Activated CD4-positive, alpha-beta memory T cell treated with anti-CD3 and anti-CD28 coated beads, Interleukin-2, amount 10 ng/mL, durations not matched to agents 7 days and 5 days (primary cell): Measurements from ENCODE around the gene TSACC. TPM values are rescaled to one million over a fixed set of nuclear protein-coding genes. Genes with fewer than 3 reads are reported as not detected.

Experiments
- CTCF ChIA-PET: fragments of 350-600 bp; sonication (Branson Sonifier 250); formaldehyde crosslinking; loops from one replicate; lab custom pipeline; 2021; ENCODE audit warnings: antibody characterized with exemption, inconsistent platforms; lab: Charles Lee
- POLR2A ChIA-PET: fragments of 350-600 bp; sonication (Branson Sonifier 250); formaldehyde crosslinking; loops from one replicate; lab custom pipeline; 2021; ENCODE audit warnings: antibody characterized with exemption; lab: Charles Lee
- DNase-seq: peaks from one replicate; pipeline ENCODE4 v3.0.0-alpha.2; 2020
- H3K27ac Mint-ChIP-seq: one replicate; pipeline ENCODE4 v1.8.0; 2021; ENCODE audit warnings: mild to moderate bottlenecking, mixed read lengths
- H3K27me3 Mint-ChIP-seq: one replicate; pipeline ENCODE4 v1.8.0; 2021; ENCODE audit warnings: mixed read lengths
- H3K36me3 Mint-ChIP-seq: one replicate; pipeline ENCODE4 v1.8.0; 2021; ENCODE audit warnings: low read depth, mixed read lengths
- H3K4me1 Mint-ChIP-seq: one replicate; pipeline ENCODE4 v1.8.0; 2021; ENCODE audit warnings: mixed read lengths
- H3K4me3 Mint-ChIP-seq: one replicate; pipeline ENCODE4 v1.8.0; 2021; ENCODE audit warnings: mild to moderate bottlenecking, mixed read lengths
- H3K9me3 Mint-ChIP-seq: one replicate; pipeline ENCODE4 v1.8.0; 2021; ENCODE audit warnings: mixed read lengths
- total RNA-seq, 2 experiments: library from RNA; stranded (reverse); gene quantifications; one replicate each; pipeline ENCODE4 v1.2.3, GENCODE V29; 2021

TSACC gene
- total RNA-seq, 2 experiments from 2014 or later: 0.65 TPM; not detected in 1

DNA sequence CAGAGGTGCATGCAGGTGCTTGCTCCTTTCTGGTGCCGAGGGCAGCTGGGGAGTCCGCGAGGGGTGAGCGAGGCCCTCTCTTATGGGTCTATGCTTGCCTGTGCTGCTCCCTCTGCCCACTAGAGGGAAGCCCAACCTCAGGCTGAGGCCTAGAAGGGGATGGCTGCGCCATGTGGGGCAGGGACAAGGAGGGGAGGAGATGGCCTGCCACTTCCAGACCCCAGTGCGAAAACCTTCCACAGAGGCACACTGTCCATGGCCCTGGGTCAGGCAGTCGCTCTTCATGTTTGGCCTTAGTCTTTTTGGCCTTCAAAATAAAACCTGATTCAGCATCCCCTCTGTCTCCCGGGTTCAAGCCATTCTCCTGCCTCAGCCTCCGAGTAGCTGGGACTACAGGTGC, 44.7 kb downstream of the TSACC start:
- Mint-ChIP-seq H3K9me3 (no peaks in the 10 kb centered on the region), H3K27ac (no peak overlapping the region), H3K27me3 (peaks cover 16% of the 10 kb centered on the region), H3K4me3 (no peak overlapping the region), H3K4me1 (peaks cover 4% of the 10 kb centered on the region), H3K36me3 (no peaks in the 10 kb centered on the region)
- ChIA-PET CTCF (interaction anchor here (1.1 to 5.9 kb wide), 3 partner anchors 15 to 65 kb away, joined by 3 to 330 read pairs (median 77); no protein-coding TSS in a partner anchor), POLR2A (no interaction called here)
- peak; percentile 61 for DNase-seq

DNA sequence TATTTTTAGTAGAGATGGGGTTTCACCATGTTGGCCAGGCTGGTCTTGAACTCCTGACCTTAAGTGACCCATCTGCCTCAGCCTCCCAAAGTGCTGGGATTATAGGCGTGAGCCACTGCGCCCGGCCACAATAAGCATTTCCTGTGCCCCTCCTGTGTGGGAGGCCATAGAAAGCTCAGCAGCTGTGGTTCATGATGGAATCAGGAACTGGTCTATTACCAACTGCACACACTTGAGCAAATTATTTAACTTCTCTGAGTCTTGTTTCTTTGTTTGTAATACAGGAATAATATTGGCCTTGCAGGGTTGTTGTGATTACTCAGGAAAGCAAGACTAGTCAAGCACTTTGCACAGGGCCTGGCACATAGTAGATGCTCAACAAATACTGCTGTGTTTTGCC, 45.7 kb downstream of the TSACC start:
- Mint-ChIP-seq H3K27me3 (peaks cover 22% of the 10 kb centered on the region), H3K9me3 (no peaks in the 10 kb centered on the region), H3K4me3 (no peak overlapping the region), H3K36me3 (no peaks in the 10 kb centered on the region), H3K4me1 (peaks cover 4% of the 10 kb centered on the region), H3K27ac (no peak overlapping the region)
- no peak for DNase-seq
- POLR2A ChIA-PET: no interaction called here
- CTCF ChIA-PET: interaction anchor here (0.9 to 5.9 kb wide), 7 partner anchors 10 to 274 kb away, joined by 3 to 330 read pairs (median 20); partner anchors contain the start of gene RHBG

DNA sequence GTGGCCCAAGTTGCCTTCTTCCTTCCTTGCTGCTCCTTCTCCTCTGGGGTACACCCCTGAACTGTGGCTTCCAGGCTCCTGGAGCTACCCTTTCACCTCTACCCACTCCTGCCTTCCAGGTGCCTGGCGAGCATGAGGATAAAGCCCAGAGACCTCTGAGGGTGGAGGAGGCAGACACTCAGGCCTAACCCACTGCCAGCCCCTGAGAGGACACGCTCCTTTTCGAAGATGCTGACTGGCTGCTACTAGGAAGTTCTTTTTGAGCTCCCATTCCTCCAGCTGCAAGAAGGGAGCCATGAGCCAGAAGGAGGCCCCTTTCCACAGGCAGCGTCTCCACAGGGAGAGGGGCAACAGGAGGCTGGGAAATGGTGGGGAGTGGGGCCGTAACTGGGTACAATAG, 46.3 kb downstream of the TSACC start:
- H3K27ac Mint-ChIP-seq: no peak overlapping the region
- H3K9me3 Mint-ChIP-seq: no peaks in the 10 kb centered on the region
- POLR2A ChIA-PET: interaction anchor here (1.9 kb wide), 1 partner anchor 61 kb away, joined by 29 read pairs; no protein-coding TSS in a partner anchor
- no peak for DNase-seq
- H3K4me1 Mint-ChIP-seq: peaks cover 4% of the 10 kb centered on the region
- peaks cover 28% of the 10 kb centered on the region for H3K27me3 Mint-ChIP-seq
- CTCF ChIA-PET: interaction anchor here (0.6 to 5.9 kb wide), 9 partner anchors 10 to 144 kb away, joined by 4 to 330 read pairs (median 17); partner anchors contain the start of gene RHBG
- no peak overlapping the region for H3K4me3 Mint-ChIP-seq
- no peaks in the 10 kb centered on the region for H3K36me3 Mint-ChIP-seq

DNA sequence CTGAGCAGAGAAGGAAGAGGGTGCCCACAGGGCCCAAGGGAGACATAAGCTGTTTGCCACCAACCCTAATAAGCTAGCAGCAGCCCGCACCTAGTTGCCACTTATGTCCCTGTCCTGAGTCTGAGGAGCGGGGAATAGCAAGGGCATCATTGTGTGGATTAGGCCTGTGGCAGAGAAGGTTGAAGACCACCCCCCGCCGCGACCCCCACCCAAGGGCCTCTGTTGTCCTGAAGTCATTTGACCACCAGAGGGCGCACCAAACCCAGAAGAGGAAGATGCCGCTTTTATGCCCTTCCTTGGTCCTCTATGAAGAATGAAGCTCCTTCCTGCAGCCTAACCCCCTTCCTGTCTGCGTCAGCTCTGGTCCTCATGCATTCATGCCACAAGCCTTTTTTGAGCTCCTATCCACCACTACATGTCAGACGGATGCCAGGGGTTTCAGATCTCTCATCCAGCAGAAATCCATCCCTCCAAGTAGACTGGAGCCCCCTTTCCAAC, 47.3 kb downstream of the TSACC start:
- H3K27me3 Mint-ChIP-seq: peaks cover 30% of the 10 kb centered on the region
- peak; percentile 78 for DNase-seq
- H3K9me3 Mint-ChIP-seq: no peaks in the 10 kb centered on the region
- H3K36me3 Mint-ChIP-seq: no peaks in the 10 kb centered on the region
- H3K4me3 Mint-ChIP-seq: no peak overlapping the region
- CTCF ChIA-PET: interaction anchor here (0.6 to 5.9 kb wide), 70 partner anchors 9 to 953 kb away, joined by 3 to 330 read pairs (median 5); partner anchors contain the start of genes CCT3, GPATCH4, IQGAP3 and MEF2D
- POLR2A ChIA-PET: interaction anchor here (0.9 to 2.0 kb wide), 7 partner anchors 34 to 116 kb away, joined by 3 to 29 read pairs (median 6); partner anchors contain the start of gene MEF2D
- peaks cover 4% of the 10 kb centered on the region for H3K4me1 Mint-ChIP-seq
- H3K27ac Mint-ChIP-seq: no peak overlapping the region

DNA sequence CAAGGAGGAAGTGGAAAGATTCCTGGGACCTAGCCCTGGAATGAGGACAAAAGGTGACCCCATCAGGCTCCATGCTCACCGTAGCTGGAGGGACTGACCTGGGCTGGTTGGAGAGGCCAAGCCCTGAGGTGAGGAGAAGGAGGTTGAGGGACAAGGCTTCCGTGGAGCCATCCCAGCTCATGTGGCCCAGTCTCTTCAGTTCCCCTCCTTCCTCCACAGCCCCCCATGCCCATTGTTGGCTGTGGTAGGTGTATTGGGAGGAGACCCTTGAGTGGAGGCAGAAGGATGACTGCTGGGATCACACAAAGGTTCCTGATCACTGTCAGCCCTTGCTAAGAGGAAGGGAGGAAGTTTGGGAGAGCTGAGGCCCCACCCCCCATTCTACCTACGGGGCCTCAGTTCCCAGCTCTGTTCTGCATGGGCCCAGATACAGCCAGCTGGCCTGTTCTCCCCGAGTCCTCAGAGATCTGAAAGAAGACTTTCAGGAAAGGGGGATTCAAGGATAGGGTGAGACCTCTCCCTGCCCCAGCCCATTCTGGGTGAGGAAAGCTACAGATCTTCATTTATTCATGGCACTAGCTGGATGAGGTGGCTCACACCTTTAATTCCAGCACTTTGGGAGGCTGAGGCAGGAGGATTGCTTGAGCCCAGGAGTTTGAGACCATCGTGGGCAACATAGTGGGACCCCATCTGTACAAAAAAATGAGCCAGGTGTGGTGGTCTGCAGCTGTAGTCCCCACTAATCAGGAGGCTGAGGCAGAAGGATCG, 48.0 kb downstream of the TSACC start:
- POLR2A ChIA-PET: interaction anchor here (0.9 to 2.0 kb wide), 7 partner anchors 34 to 115 kb away, joined by 3 to 29 read pairs (median 6); partner anchors contain the start of gene MEF2D
- CTCF ChIA-PET: interaction anchor here (0.6 to 5.9 kb wide), 72 partner anchors 8 to 954 kb away, joined by 3 to 330 read pairs (median 5); partner anchors contain the start of genes CCT3, GPATCH4, IQGAP3 and MEF2D
- H3K4me1 Mint-ChIP-seq: peaks cover 4% of the 10 kb centered on the region

DNA sequence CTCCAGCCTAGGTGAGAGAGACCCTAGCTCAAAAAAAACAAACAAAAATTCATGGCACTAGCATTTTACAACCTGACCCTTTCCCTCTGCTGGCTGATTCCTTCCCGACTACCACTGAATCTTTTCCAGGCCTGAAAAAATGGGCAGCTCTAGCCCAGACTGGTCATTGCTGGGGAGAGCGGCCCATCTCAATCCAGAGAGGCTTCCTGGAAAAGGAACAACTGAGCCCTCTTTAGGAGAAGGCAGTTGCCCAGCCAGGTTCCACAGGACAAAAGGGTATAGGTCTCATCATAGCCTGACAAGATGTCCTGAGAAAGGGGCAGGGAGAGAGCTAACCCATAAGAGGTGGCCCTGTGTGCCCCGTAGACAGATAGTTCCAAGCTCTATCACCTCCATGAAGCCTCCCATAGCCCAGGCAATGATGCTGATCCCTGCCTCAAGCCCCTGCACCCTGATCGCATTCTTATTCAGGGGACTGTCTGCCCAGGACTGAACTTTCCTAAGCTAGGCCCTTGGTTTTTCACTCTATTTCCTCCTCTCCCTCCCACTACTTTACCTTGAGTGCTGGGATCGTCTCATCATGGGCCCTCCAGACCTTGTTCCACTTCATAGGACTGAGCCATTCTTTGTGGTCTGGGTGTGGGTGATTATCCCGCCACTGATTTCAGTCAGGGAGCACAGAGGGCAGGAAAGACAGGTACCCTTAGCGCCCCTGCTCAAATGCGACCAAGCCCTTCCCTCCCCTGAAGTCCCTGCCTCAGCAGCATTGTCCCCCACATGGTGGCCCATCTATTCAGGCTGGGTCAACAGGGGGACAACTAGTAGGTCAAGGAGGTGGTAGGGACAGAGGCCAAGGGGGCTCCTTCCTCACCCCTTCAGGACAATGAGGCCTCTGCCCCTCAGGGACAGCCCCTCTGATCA, 48.9 kb downstream of the TSACC start:
- POLR2A ChIA-PET: interaction anchor here (1.4 to 2.0 kb wide), 4 partner anchors 33 to 114 kb away, joined by 3 to 11 read pairs (median 6); partner anchors contain the start of gene MEF2D
- Mint-ChIP-seq H3K36me3 (no peaks in the 10 kb centered on the region), H3K4me1 (peaks cover 4% of the 10 kb centered on the region), H3K27ac (no peak overlapping the region), H3K27me3 (peaks cover 29% of the 10 kb centered on the region), H3K9me3 (no peaks in the 10 kb centered on the region), H3K4me3 (no peak overlapping the region)
- CTCF ChIA-PET: interaction anchor here (1.3 to 5.9 kb wide), 12 partner anchors 14 to 274 kb away, joined by 3 to 330 read pairs (median 12); partner anchors contain the start of gene RHBG
- DNase-seq: no peak

More for the DNA sequence above, 48.0 kb downstream of the TSACC start:
- DNase-seq: no peak
- Mint-ChIP-seq H3K9me3 (no peaks in the 10 kb centered on the region), H3K36me3 (no peaks in the 10 kb centered on the region), H3K27ac (no peak overlapping the region), H3K27me3 (peaks cover 31% of the 10 kb centered on the region), H3K4me3 (no peak overlapping the region)

DNA sequence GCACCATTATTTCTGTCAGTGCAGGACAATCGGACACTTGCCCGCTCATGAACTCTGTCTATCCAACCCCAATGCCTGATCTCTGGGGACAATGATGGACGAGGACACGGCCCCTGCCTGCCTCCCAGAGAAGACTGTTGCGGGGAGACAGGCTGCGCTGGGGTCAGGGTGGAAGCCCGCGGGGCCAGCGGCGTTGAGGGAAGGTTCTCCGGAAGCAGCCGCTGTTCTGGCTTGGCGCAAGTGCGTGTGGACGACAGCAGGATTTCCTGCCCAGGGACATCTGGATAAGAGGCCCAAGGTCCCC, 49.5 kb downstream of the TSACC start:
- Mint-ChIP-seq H3K4me1 (peaks cover 4% of the 10 kb centered on the region), H3K9me3 (no peaks in the 10 kb centered on the region), H3K36me3 (no peaks in the 10 kb centered on the region), H3K27me3 (peaks cover 29% of the 10 kb centered on the region), H3K4me3 (no peak overlapping the region), H3K27ac (no peak overlapping the region)
- POLR2A ChIA-PET: no interaction called here
- CTCF ChIA-PET: interaction anchor here (2.6 to 5.9 kb wide), 3 partner anchors 54 to 236 kb away, joined by 10 to 330 read pairs (median 77); no protein-coding TSS in a partner anchor
- DNase-seq: no peak

DNA sequence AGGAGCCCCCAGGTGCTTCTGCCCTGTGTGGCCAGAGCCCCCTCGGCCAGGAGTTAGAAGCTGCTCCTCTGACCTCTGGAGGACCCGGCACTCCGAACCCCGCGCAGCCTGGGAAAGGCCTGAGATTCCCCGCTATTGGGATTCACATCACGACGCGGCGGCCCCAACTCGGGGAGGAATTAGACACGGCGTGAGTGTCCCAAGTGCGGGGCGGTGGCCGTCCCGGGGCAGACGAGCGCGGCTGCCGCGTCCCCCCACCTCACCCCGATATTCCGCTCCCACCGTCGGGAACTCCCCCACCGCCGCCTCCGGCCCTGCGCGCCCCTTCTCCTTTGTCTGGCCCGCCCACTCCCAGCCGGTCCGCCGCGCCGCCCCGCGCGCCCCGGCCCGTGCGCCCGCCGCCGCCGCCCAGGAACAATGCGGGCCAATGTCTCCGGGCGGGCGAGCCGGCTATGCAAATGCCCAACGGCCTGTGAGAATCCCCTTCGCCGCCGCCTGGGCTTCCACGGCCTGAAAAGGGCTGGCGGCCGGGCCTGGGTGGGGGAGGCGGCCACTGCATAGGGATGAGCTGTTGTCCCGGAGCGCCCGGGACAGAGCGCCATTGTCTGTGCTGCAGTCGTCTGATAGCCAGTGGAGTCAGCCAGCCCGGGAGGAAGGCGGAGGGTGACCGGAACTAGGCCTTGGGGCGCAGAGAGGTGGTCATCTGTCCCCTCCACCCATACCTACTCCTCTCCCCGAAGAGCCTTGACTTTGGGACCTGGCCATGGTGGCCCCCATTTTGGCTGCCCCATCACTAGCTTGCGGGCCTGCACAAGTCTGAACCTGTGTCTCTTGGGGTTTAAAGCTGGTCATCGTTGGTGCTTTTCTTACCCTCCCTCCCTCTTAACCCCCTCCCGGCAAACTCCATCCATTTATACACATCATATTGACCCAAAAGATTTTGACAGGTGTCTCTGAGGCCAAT, 50.1 kb downstream of the TSACC start:
- no peaks in the 10 kb centered on the region for H3K36me3 Mint-ChIP-seq
- no peak for DNase-seq
- no peak overlapping the region for H3K27ac Mint-ChIP-seq
- ChIA-PET CTCF (interaction anchor here (1.2 to 5.9 kb wide), 3 partner anchors 51 to 59 kb away, joined by 3 to 330 read pairs (median 16); partner anchors contain the start of genes CCT3 and TSACC), POLR2A (interaction anchor here (1.4 kb wide), 1 partner anchor 212 kb away, joined by 3 read pairs; no protein-coding TSS in a partner anchor)
- no peak overlapping the region for H3K4me3 Mint-ChIP-seq
- H3K9me3 Mint-ChIP-seq: no peaks in the 10 kb centered on the region
- peaks cover 4% of the 10 kb centered on the region for H3K4me1 Mint-ChIP-seq
- peaks cover 29% of the 10 kb centered on the region for H3K27me3 Mint-ChIP-seq

DNA sequence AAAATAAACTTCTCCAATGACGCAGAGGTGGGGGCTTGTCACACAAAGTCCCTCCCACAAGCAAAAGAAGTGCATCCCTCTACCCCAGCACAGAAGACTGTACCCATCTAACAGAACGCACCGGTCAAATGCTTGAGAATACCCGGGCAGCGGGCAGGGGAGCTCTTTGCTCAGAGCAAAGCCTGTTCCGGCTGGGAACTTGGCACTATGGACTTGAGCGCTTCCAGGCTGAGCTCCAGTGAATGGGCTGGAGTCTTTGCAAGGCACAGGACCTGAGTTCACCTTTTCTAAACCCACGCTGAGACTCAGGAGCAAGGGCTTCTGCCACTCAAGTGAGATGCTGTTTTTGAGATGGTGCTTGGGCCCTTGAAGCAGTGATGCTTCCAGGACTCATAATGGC, 51.0 kb downstream of the TSACC start:
- peaks cover 4% of the 10 kb centered on the region for H3K4me1 Mint-ChIP-seq
- peaks cover 29% of the 10 kb centered on the region for H3K27me3 Mint-ChIP-seq
- no peak overlapping the region for H3K27ac Mint-ChIP-seq
- CTCF ChIA-PET: interaction anchor here (1.2 to 2.4 kb wide), 2 partner anchors 52 to 57 kb away, joined by 3 to 16 read pairs; partner anchors contain the start of genes CCT3 and TSACC
- H3K9me3 Mint-ChIP-seq: no peaks in the 10 kb centered on the region
- H3K4me3 Mint-ChIP-seq: no peak overlapping the region
- no peak for DNase-seq
- POLR2A ChIA-PET: interaction anchor here (1.4 kb wide), 1 partner anchor 211 kb away, joined by 3 read pairs; no protein-coding TSS in a partner anchor
- no peaks in the 10 kb centered on the region for H3K36me3 Mint-ChIP-seq

DNA sequence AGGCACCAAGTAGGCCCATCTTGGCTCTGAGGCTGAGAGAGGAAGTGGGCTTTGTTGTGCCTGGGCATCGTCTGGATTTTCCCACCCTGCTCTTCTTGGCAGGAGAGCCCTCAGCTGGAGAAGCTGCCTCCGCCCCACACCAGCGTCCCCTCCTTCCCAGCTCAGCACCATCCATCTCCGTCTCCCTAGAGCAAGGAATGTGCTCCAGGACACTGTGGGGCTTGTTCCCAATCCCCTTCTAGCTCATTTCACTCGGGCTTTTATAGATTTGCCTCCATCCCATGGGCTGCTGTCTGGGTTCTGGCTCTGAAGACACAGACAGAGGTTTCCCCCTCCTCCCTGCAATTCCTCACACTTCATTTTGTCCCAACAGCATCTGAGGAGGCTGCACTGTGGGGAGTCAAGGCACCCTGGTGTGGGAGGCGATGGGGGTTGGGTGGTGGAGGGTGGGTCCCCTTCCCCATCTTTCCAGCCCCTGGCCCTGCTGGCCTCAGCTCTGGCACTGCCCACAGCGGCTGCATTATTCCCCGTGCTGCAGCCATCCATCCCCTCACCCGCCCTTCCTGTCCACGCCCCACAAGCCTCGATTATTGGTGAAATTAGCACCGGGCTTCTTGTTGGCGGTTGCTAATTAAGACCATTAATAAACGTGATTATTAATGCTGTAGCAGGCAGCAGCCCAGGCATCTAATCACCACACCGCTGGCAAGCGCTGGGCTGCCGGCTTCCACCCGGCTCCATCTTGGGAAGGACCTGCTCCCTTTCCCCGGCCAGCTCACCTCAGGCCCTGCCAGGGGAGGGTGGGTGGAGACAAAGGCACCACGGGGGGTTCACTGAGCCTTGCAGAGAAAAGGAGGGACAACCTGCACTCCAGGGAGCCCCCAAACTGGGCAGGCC, 52.4 kb downstream of the TSACC start:
- CTCF ChIA-PET: interaction anchor here (1.4 to 2.4 kb wide), 2 partner anchors 55 kb away, joined by 7 to 16 read pairs; no protein-coding TSS in a partner anchor
- no peak for DNase-seq
- Mint-ChIP-seq H3K4me1 (peaks cover 3% of the 10 kb centered on the region), H3K4me3 (no peak overlapping the region), H3K27me3 (peaks cover 31% of the 10 kb centered on the region), H3K27ac (no peak overlapping the region), H3K36me3 (no peaks in the 10 kb centered on the region), H3K9me3 (no peaks in the 10 kb centered on the region)
- POLR2A ChIA-PET: no interaction called here
